MCF 10A (cell line): ENCODE data around the gene RGS11. TPM values are rescaled to one million over a fixed set of nuclear protein-coding genes. Genes with fewer than 3 reads are reported as not detected.

Source experiments
- BruUV-seq: library from RNA; stranded (reverse); fragments of 400-500 nt; replicated peaks from 2 replicates; lab custom pipeline; 2021; lab: Mats Ljungman, UMichigan
- CTCF ChIA-PET: fragments of 300-600 bp; sonication (Branson Sonifier 250); formaldehyde crosslinking; extraction: SDS; loops from one replicate; lab custom pipeline; 2021; ENCODE audit warnings: antibody characterized with exemption, inconsistent platforms; lab: Yijun Ruan, JAX
- POLR2A ChIA-PET: fragments of 300-600, 350-650 bp; sonication (Branson Sonifier 250); formaldehyde crosslinking; extraction: SDS; loops from one replicate; lab custom pipeline; 2020; ENCODE audit warnings: antibody characterized with exemption, inconsistent platforms; lab: Yijun Ruan, JAX
- DNase-seq: peaks from one replicate; pipeline ENCODE4 v3.0.0-alpha.2; 2018; ENCODE audit not compliant: unreplicated experiment
- H3K27ac Mint-ChIP-seq: one replicate; pipeline ENCODE4 v1.8.0; 2022; ENCODE audit warnings: mild to moderate bottlenecking, low read depth, mixed read lengths; ENCODE audit not compliant: unreplicated experiment
- H3K27me3 Mint-ChIP-seq: one replicate; pipeline ENCODE4 v1.8.0; 2022; ENCODE audit warnings: mixed read lengths; ENCODE audit not compliant: insufficient read depth, unreplicated experiment
- H3K36me3 Mint-ChIP-seq: one replicate; pipeline ENCODE4 v1.8.0; 2022; ENCODE audit warnings: mild to moderate bottlenecking, moderate library complexity, mixed read lengths; ENCODE audit not compliant: insufficient read depth, unreplicated experiment
- H3K4me1 Mint-ChIP-seq: one replicate; pipeline ENCODE4 v1.8.0; 2022; ENCODE audit warnings: mixed read lengths; ENCODE audit not compliant: insufficient read depth, unreplicated experiment
- H3K4me3 Mint-ChIP-seq: one replicate; pipeline ENCODE4 v1.8.0; 2022; ENCODE audit warnings: mild to moderate bottlenecking, moderate library complexity, mixed read lengths; ENCODE audit not compliant: unreplicated experiment
- H3K9me3 Mint-ChIP-seq: one replicate; pipeline ENCODE4 v1.8.0; 2022; ENCODE audit warnings: mixed read lengths; ENCODE audit not compliant: unreplicated experiment
- intact Hi-C: fragments of 100-400 bp; cut with micrococcal nuclease; formaldehyde crosslinking; loops from 2 replicates; pipeline ENCODE4 v1.14.1; 2022
- total RNA-seq: library from RNA; stranded (reverse); gene quantifications from 2 replicates; pipeline ENCODE4 v1.2.3, GENCODE V29; 2022
- TF ChIP-seq, protein P1 (sequence below): fragments of 200-600 bp; IDR thresholded peaks from one replicate; pipeline ENCODE4 v1.8.0; 2022; ENCODE audit warnings: antibody characterized with exemption, mild to moderate bottlenecking; ENCODE audit not compliant: unreplicated experiment

The RGS11 gene
- total RNA-seq, 1 experiment from 2014 or later, result 1.7 TPM

GRCh38 chr16:321532-321931 is 45.8 kb upstream of the RGS11 start:
- intact Hi-C loops, result no loop called here
- no peak overlapping the region for H3K27ac Mint-ChIP-seq
- no peaks in the 10 kb centered on the region for H3K27me3 Mint-ChIP-seq
- no peak overlapping the region for H3K4me3 Mint-ChIP-seq
- H3K4me1 Mint-ChIP-seq, result no peaks in the 10 kb centered on the region
- H3K9me3 Mint-ChIP-seq, result no peaks in the 10 kb centered on the region
- no peak for DNase-seq
- H3K36me3 Mint-ChIP-seq, result peaks cover 14% of the 10 kb centered on the region
- ChIA-PET POLR2A (no interaction called here), CTCF (no interaction called here)
- BruUV-seq, result no TSS peak
- TF ChIP-seq, protein P1, sequence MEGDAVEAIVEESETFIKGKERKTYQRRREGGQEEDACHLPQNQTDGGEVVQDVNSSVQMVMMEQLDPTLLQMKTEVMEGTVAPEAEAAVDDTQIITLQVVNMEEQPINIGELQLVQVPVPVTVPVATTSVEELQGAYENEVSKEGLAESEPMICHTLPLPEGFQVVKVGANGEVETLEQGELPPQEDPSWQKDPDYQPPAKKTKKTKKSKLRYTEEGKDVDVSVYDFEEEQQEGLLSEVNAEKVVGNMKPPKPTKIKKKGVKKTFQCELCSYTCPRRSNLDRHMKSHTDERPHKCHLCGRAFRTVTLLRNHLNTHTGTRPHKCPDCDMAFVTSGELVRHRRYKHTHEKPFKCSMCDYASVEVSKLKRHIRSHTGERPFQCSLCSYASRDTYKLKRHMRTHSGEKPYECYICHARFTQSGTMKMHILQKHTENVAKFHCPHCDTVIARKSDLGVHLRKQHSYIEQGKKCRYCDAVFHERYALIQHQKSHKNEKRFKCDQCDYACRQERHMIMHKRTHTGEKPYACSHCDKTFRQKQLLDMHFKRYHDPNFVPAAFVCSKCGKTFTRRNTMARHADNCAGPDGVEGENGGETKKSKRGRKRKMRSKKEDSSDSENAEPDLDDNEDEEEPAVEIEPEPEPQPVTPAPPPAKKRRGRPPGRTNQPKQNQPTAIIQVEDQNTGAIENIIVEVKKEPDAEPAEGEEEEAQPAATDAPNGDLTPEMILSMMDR, result no peak

- H3K36me3 Mint-ChIP-seq, result peaks cover 14% of the 10 kb centered on the region
- H3K4me3 Mint-ChIP-seq, result no peak overlapping the region
- CTCF ChIA-PET, result no interaction called here
- no peak overlapping the region for H3K27ac Mint-ChIP-seq
- intact Hi-C loops, result no loop called here
- DNase-seq, result no peak
- no peaks in the 10 kb centered on the region for H3K4me1 Mint-ChIP-seq
- no peaks in the 10 kb centered on the region for H3K9me3 Mint-ChIP-seq
- BruUV-seq, result no TSS peak
- no peaks in the 10 kb centered on the region for H3K27me3 Mint-ChIP-seq
- POLR2A ChIA-PET, result interaction anchor here (0.9 kb wide), 1 partner anchor 17 kb away, joined by 3 read pairs; no protein-coding TSS in a partner anchor
- TF ChIP-seq, protein P1, result no peak
Measured at GRCh38 chr16:320206-320605, 44.5 kb upstream of the RGS11 start.

DNA sequence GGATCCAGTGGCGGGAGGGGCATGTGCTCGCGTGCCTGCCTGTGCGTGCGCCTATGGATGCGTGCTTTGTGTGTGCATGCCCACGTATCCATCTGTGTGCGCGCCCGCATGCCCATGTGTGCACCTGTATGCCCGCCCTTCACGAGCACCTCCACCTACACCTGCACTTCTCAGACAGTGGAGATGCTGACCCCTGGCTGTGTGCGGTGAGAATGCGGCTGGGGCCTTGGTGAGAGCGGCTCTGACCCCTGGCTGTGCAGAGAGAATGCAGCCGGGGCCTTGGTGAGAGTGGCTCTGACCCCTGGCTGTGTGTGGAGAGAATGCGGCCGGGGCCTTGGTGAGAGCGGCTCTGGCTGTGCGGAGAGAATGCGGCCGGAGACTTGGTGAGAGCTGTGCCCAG is 42.9 kb upstream of the RGS11 start:
- no peak overlapping the region for H3K4me3 Mint-ChIP-seq
- no peaks in the 10 kb centered on the region for H3K4me1 Mint-ChIP-seq
- ChIA-PET POLR2A (no interaction called here), CTCF (no interaction called here)
- TF ChIP-seq, protein P1, result no peak
- peaks cover 21% of the 10 kb centered on the region for H3K36me3 Mint-ChIP-seq
- H3K9me3 Mint-ChIP-seq, result no peaks in the 10 kb centered on the region
- intact Hi-C loops, result no loop called here
- no peak for DNase-seq
- no peaks in the 10 kb centered on the region for H3K27me3 Mint-ChIP-seq
- BruUV-seq, result no TSS peak
- no peak overlapping the region for H3K27ac Mint-ChIP-seq

GRCh38 chr16:317583-317982 is 41.8 kb upstream of the RGS11 start:
- no peaks in the 10 kb centered on the region for H3K9me3 Mint-ChIP-seq
- CTCF ChIA-PET, result no interaction called here
- TF ChIP-seq, protein P1, result no peak

More at GRCh38 chr16:317583-317982, 41.8 kb upstream of the RGS11 start:
- no peak overlapping the region for H3K4me3 Mint-ChIP-seq
- H3K27ac Mint-ChIP-seq, result no peak overlapping the region
- DNase-seq, result no peak
- no TSS peak for BruUV-seq
- POLR2A ChIA-PET, result no interaction called here
- H3K27me3 Mint-ChIP-seq, result no peaks in the 10 kb centered on the region
- H3K36me3 Mint-ChIP-seq, result peaks cover 21% of the 10 kb centered on the region
- intact Hi-C loops, result no loop called here
- no peaks in the 10 kb centered on the region for H3K4me1 Mint-ChIP-seq
